Omental fat pad (tissue), 4 donors: ENCODE measurements around the gene NCBP3. TPM values are rescaled to one million over a fixed set of nuclear protein-coding genes. Genes with fewer than 3 reads are reported as not detected.

Source experiments
- ATAC-seq: fragments of 150-250 bp; one replicate; pipeline ENCODE4 v1.9.1; 2016; ENCODE audit warnings: mild to moderate bottlenecking, moderate library complexity; ENCODE audit not compliant: low FRiP score
- DNase-seq: peaks from one replicate; pipeline ENCODE4 v3.0.0-alpha.2; 2019; ENCODE audit warnings: low spot score
- CTCF ChIP-seq, 3 donors: fragments of 450-650 bp; IDR thresholded peaks; one replicate each; pipeline ENCODE4 v1.5.1; 2016 to 2017; ENCODE audit warnings: antibody characterized with exemption in 3 of 3, mild to moderate bottlenecking in 3 of 3, moderate library complexity in 2 of 3
- total RNA-seq, 4 donors: library from RNA; depleted of rRNA; stranded (reverse); fragments of >200 nt; gene quantifications; one replicate each; pipeline ENCODE4 v1.1.0, GENCODE V29; 2016

The NCBP3 gene
- total RNA-seq, 4 donors from 2014 or later: 16.3 to 31.9 (median 23.9) TPM

- TF ChIP-seq CTCF (IDR thresholded peaks at IDR 0.05): no peak
- no peak for DNase-seq
- ATAC-seq: no peak
Observed at GRCh38 chr17:3765981-3766380, 80.1 kb downstream of the NCBP3 start.

- no peak for TF ChIP-seq CTCF (IDR thresholded peaks at IDR 0.05)
- DNase-seq: no peak
- ATAC-seq: no peak
Observed at GRCh38 chr17:3763777-3764170, 82.3 kb downstream of the NCBP3 start.

GRCh38 chr17:3762922-3763776 is 82.9 kb downstream of the NCBP3 start:
- TF ChIP-seq CTCF (IDR thresholded peaks at IDR 0.05): no peak
- DNase-seq (no peak), ATAC-seq (no peak)

- ATAC-seq: no peak
- DNase-seq: no peak
- TF ChIP-seq CTCF (IDR thresholded peaks at IDR 0.05): no peak
Observed at GRCh38 chr17:3761918-3762380, 84.1 kb downstream of the NCBP3 start.

- no peak for TF ChIP-seq CTCF (IDR thresholded peaks at IDR 0.05)
- DNase-seq: no peak
Observed at GRCh38 chr17:3761036-3761917, 84.8 kb downstream of the NCBP3 start.

GRCh38 chr17:3759597-3760216 is 86.3 kb downstream of the NCBP3 start:
- ATAC-seq (no peak), DNase-seq (no peak)
- TF ChIP-seq CTCF (IDR thresholded peaks at IDR 0.05): no peak

More at GRCh38 chr17:3761036-3761917, 84.8 kb downstream of the NCBP3 start:
- no peak for ATAC-seq
